MM.1S (cell line): ENCODE data around the gene GPATCH4.
"Not testable (repeated sequence)": the region's sequence is repeated elsewhere in the genome, so short reads cannot be mapped to it uniquely, and the experiment has no call there.

ENCODE experiments used
- DNase-seq: peaks from one replicate; pipeline ENCODE4 v3.0.0-alpha.2; 2015
- H2AFZ ChIP-seq: fragments of 300-600 bp; sonication (generic); 2 replicates; pipeline ENCODE4 v1.6.0; 2016; ENCODE audit warnings: antibody characterized with exemption, low read length
- H3F3A ChIP-seq: fragments of 300-600 bp; sonication (generic); 2 replicates; pipeline ENCODE4 v1.6.1; 2016; ENCODE audit warnings: mild to moderate bottlenecking, antibody characterized with exemption, low read length, moderate library complexity, mixed read lengths; ENCODE audit not compliant: insufficient read depth
- H3K27ac ChIP-seq: fragments of 300-600 bp; sonication (generic); 2 replicates; pipeline ENCODE4 v1.5.1; 2016; ENCODE audit warnings: mild to moderate bottlenecking, low read length
- H3K27me3 ChIP-seq: fragments of 300-600 bp; sonication (generic); replicated peaks from 2 replicates; pipeline ENCODE4 v1.6.0; 2016; ENCODE audit warnings: low read length; ENCODE audit not compliant: insufficient read depth
- H3K36me3 ChIP-seq: fragments of 300-600 bp; sonication (generic); replicated peaks from 2 replicates; pipeline ENCODE4 v1.6.1; 2016; ENCODE audit warnings: mild to moderate bottlenecking, low read length, mixed read lengths; ENCODE audit not compliant: insufficient read depth
- H3K4me1 ChIP-seq: fragments of 300-600 bp; sonication (generic); 2 replicates; pipeline ENCODE4 v1.6.1; 2016; ENCODE audit warnings: low read length, mixed read lengths
- H3K4me2 ChIP-seq: fragments of 300-600 bp; sonication (generic); 2 replicates; pipeline ENCODE4 v1.6.0; 2016; ENCODE audit warnings: low read depth, low read length
- H3K4me3 ChIP-seq: fragments of 300-600 bp; sonication (generic); 2 replicates; pipeline ENCODE4 v1.5.1; 2016; ENCODE audit warnings: low read length, mixed read lengths
- H3K79me2 ChIP-seq: fragments of 300-600 bp; sonication (generic); 2 replicates; pipeline ENCODE4 v1.6.1; 2016; ENCODE audit warnings: mixed run types, low read length, mixed read lengths
- H3K9ac ChIP-seq: fragments of 300-600 bp; sonication (generic); 2 replicates; pipeline ENCODE4 v1.6.1; 2016; ENCODE audit warnings: low read length, mixed read lengths
- H3K9me2 ChIP-seq: fragments of 300-600 bp; sonication (generic); replicated peaks from 2 replicates; pipeline ENCODE4 v1.6.1; 2016; ENCODE audit warnings: mild to moderate bottlenecking, low read length, mixed read lengths; ENCODE audit not compliant: insufficient read depth
- H3K9me3 ChIP-seq: fragments of 300-600 bp; sonication (generic); replicated peaks from 2 replicates; pipeline ENCODE4 v1.6.1; 2016; ENCODE audit warnings: mild to moderate bottlenecking, low read length, mixed read lengths; ENCODE audit not compliant: insufficient read depth
- H4K20me1 ChIP-seq: fragments of 300-600 bp; sonication (generic); 2 replicates; pipeline ENCODE4 v1.6.1; 2016; ENCODE audit warnings: mild to moderate bottlenecking, low read length, moderate library complexity, mixed read lengths; ENCODE audit not compliant: insufficient read depth
- EZH2 ChIP-seq: fragments of 300-600 bp; sonication (generic); optimal IDR thresholded peaks from 2 replicates; pipeline ENCODE3; 2017; ENCODE audit warnings: low read depth, mild to moderate bottlenecking, antibody characterized with exemption, low read length, mixed read lengths
- EZH2phosphoT487 ChIP-seq: fragments of 300-600 bp; sonication (generic); IDR thresholded peaks from 2 replicates; pipeline ENCODE4 v1.6.1; 2018; ENCODE audit warnings: antibody characterized with exemption, low read length
- TF ChIP-seq, protein P1 (sequence below): fragments of 300-600 bp; sonication (generic); IDR thresholded peaks from 2 replicates; pipeline ENCODE4 v1.5.1; 2016; ENCODE audit warnings: antibody characterized with exemption, low read length, mixed read lengths

GPATCH4 gene

DNA sequence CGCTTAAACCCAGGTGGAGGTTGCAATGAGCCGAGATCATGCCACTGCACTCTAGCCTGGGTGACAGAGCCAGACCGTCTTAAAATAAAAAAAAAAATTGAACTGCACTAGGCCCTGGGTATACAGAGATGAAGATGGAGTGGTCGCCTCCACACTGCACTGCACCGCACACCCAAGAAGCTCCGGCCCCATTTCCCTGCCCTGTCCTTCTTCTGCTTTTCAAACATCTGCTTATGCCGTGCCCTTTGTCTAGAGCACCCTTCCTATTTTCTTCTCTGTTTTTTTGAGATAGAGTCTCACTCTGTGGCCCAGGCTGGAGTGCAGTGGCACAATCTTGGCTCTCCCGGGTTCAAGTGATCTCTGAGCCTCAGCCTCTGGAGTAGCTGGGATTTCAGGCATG lies 46.3 kb downstream of the GPATCH4 start:
- Histone ChIP-seq H3F3A (no peaks in the 10 kb centered on the region), H3K4me3 (no peak overlapping the region), H2AFZ (no peak overlapping the region), H3K27ac (no peak overlapping the region), H3K79me2 (no peaks in the 10 kb centered on the region), H3K9me3 (no peaks in the 10 kb centered on the region), H3K4me2 (no peak overlapping the region), H3K27me3 (no peaks in the 10 kb centered on the region), H3K9ac (no peak overlapping the region), H3K36me3 (no peaks in the 10 kb centered on the region), H4K20me1 (no peaks in the 10 kb centered on the region), H3K4me1 (no peaks in the 10 kb centered on the region), H3K9me2 (no peaks in the 10 kb centered on the region)
- DNase-seq: no peak
- TF ChIP-seq EZH2: no peak
- no peak for TF ChIP-seq EZH2phosphoT487
- TF ChIP-seq, protein P1, sequence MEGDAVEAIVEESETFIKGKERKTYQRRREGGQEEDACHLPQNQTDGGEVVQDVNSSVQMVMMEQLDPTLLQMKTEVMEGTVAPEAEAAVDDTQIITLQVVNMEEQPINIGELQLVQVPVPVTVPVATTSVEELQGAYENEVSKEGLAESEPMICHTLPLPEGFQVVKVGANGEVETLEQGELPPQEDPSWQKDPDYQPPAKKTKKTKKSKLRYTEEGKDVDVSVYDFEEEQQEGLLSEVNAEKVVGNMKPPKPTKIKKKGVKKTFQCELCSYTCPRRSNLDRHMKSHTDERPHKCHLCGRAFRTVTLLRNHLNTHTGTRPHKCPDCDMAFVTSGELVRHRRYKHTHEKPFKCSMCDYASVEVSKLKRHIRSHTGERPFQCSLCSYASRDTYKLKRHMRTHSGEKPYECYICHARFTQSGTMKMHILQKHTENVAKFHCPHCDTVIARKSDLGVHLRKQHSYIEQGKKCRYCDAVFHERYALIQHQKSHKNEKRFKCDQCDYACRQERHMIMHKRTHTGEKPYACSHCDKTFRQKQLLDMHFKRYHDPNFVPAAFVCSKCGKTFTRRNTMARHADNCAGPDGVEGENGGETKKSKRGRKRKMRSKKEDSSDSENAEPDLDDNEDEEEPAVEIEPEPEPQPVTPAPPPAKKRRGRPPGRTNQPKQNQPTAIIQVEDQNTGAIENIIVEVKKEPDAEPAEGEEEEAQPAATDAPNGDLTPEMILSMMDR: no peak

DNA sequence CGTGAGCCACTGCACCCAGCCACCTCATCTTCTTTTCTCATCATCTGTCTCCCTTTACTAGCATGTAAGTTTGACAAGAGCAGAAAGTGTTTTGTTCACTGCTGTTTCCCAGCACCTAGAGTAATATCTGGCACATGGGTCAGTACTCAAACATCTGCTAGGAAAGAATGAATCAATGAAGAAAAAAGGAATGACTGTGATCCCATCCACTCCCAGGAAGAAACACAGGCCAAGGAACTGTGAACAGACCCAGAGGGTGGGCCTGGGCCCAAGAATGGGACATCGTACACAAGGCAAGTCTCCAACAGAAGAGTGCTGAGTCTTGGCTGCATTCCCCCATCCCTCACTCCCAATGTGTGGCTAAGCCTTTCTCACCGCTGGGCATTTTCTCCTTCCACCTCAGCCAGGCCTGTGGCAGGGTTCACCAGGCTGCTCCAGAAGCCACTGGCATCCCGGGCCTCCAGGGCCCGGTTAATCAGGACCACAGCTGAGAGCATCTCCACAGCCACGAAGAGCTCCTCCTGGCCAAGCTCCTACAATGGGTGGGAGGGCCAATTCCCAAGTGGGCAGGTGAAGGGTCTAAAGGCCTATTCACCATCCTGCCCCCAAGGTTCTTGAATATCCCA lies 47.3 kb downstream of the GPATCH4 start:
- no peak for DNase-seq
- Histone ChIP-seq H3K27ac (no peak overlapping the region), H3K4me2 (no peak overlapping the region), H3K36me3 (no peaks in the 10 kb centered on the region), H3K79me2 (no peaks in the 10 kb centered on the region), H3K4me3 (no peak overlapping the region), H3K4me1 (no peaks in the 10 kb centered on the region), H3K9me2 (no peaks in the 10 kb centered on the region), H4K20me1 (no peaks in the 10 kb centered on the region), H2AFZ (no peak overlapping the region), H3F3A (no peaks in the 10 kb centered on the region), H3K9ac (no peak overlapping the region), H3K9me3 (no peaks in the 10 kb centered on the region), H3K27me3 (no peaks in the 10 kb centered on the region)
- TF ChIP-seq EZH2phosphoT487 (no peak), EZH2 (no peak)
- TF ChIP-seq, protein P1: no peak

DNA sequence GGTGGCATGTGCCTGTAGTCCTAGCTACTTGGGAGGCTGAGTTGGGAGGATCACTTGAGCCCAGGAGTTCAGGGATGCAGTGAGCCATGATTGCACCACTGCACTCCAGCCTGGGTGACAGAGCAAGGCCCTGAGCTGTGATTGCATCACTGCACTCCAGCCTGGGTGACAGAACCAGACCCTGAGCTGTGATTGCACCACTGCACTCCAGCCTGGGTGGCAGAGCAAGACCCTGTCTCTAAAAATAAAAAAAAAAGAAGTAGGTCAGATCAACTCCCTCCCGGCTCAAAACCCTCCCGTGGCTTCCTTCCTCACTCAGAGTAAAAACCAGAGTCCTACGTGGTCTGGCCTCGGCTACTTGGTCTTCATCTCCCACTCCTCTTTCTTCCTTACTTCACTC lies 48.3 kb downstream of the GPATCH4 start:
- H3K9me3 ChIP-seq, H3K27ac ChIP-seq, H4K20me1 ChIP-seq, H3K9ac ChIP-seq, H3K36me3 ChIP-seq, H3K79me2 ChIP-seq, H3K4me3 ChIP-seq, H3F3A ChIP-seq, DNase-seq, H3K27me3 ChIP-seq, H3K4me2 ChIP-seq, H3K4me1 ChIP-seq, H2AFZ ChIP-seq, H3K9me2 ChIP-seq: not testable (repeated sequence)

DNA sequence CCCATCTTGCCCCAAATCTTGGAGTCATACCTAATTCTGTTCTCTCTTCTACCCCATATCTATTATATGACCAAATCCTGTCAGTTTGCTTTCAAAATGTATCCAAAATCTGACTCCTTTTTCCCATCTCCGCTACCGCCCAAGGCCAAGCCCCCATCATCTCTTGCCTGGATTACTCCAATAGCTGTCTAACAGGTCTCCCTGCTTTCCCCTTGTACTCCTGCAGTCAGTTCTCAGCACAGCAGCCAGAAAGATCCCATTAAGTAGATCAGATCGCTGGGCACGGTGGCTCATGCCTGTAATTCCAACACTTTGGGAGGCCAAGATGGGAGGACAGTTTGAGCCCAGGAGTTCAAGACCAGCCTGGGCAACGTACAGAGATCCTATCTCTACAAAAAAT lies 48.8 kb downstream of the GPATCH4 start:
- Histone ChIP-seq H3K79me2 (no peaks in the 10 kb centered on the region), H2AFZ (no peak overlapping the region), H3K36me3 (no peaks in the 10 kb centered on the region), H3F3A (no peaks in the 10 kb centered on the region), H3K27ac (no peak overlapping the region), H3K9ac (no peak overlapping the region), H3K9me3 (no peaks in the 10 kb centered on the region), H3K4me2 (no peak overlapping the region), H3K27me3 (no peaks in the 10 kb centered on the region), H3K9me2 (no peaks in the 10 kb centered on the region), H3K4me1 (no peaks in the 10 kb centered on the region), H4K20me1 (no peaks in the 10 kb centered on the region), H3K4me3 (no peak overlapping the region)
- DNase-seq: no peak
- TF ChIP-seq EZH2 (no peak), EZH2phosphoT487 (no peak)
- TF ChIP-seq, protein P1: no peak
